GM18498 (cell line): ENCODE measurements around the gene PLPPR3.
"Not testable (repeated sequence)": the region's sequence is repeated elsewhere in the genome, so short reads cannot be mapped to it uniquely, and the experiment has no call there.

Experiments used
- ATAC-seq: cut with Tn5 transposase; IDR thresholded peaks from one replicate; pipeline ENCODE4 v1.9.1; 2021; ENCODE audit warnings: mild to moderate bottlenecking, moderate library complexity; ENCODE audit not compliant: unreplicated experiment

The PLPPR3 gene

DNA sequence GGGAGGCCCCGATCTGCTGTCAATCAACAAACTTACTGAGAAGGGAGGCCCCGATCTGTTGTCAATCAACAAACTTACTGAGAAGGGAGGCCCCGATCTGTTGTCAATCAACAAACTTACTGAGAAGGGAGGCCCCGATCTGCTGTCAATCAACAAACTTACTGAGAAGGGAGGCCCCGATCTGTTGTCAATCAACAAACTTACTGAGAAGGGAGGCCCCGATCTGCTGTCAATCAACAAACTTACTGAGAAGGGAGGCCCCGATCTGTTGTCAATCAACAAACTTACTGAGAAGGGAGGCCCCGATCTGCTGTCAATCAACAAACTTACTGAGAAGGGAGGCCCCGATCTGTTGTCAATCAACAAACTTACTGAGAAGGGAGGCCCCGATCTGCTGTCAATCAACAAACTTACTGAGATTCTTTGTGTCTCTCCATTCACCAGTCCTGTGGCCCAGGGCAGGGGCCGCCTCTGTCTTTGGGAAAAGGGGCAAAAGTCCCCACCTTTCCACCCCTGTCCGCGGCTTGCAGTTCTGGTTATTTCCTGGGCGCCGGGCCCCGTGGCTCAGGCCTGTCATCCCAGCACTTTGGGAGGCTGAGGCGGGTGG is 32.0 kb upstream of the PLPPR3 start:
- not testable (repeated sequence) for ATAC-seq

DNA sequence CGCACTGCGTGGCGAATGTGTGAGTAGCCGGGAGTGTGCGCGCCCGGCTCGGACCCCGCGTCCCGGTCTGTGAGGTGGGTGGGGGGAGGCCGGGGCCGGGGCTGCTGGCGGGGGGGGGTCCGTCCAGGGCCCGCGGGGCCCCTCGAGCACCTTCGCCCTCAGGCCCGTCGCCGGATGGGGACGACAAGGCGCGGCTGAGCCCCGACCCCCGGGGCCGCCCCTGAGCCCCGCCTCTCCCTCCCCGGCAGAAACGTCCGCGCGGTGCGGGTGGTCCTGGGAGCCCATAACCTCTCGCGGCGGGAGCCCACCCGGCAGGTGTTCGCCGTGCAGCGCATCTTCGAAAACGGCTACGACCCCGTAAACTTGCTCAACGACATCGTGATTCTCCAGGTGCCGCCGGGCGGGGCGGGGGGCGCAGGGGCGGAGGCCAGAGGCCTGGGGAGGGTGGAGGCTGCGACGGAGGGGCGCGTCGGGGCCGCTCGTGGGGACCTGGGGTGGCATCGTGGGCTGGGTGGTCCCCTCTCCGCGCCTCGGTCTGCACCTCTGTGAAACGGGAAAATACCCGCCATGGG is 31.3 kb upstream of the PLPPR3 start:
- ATAC-seq, result no peak

DNA sequence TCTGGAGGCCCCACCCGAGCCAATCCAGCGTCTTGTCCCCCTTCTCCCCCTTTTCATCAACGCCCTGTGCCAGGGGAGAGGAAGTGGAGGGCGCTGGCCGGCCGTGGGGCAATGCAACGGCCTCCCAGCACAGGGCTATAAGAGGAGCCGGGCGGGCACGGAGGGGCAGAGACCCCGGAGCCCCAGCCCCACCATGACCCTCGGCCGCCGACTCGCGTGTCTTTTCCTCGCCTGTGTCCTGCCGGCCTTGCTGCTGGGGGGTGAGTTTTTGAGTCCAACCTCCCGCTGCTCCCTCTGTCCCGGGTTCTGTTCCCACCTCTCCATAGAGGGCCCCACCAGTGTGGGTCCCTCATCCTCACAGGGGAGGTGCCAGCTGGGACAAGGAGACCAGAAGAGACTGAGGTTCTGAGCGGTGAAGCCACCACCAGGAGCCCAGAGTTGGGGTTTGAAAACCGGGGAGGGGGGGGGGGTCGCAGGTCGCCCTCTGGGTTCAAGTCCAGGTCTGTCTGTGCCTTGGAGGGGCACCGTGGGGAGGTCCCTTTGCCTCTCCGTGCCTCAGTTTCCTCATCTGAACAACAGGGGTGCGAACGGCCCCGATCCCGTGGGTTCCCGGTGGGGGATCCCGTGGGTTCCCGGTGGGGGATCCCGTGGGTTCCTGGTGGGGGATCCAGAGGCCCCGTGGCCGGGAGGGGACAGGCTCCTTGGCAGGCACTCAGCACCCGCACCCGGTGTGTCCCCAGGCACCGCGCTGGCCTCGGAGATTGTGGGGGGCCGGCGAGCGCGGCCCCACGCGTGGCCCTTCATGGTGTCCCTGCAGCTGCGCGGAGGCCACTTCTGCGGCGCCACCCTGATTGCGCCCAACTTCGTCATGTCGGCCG is 30.6 kb upstream of the PLPPR3 start, which contains the start of gene ELANE:
Gene ELANE, plus strand, starts transcription at position 168 of the 878 bp plus-strand sequence. Its CDS starts 26 bp downstream, at position 194.
- ATAC-seq, result no peak

DNA sequence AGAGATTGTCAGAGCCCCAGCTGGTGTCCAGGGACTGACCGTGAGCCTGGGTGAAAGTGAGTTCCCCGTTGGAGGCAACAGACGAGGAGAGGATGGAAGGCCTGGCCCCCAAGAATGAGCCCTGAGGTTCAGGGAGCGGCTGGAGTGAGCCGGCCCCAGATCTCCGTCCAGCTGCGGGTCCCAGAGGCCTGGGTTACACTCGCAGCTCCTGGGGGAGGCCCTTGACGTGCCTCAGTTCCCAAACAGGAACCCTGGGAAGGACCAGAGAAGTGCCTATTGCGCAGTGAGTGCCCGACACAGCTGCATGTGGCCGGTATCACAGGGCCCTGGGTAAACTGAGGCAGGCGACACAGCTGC is 29.2 kb upstream of the PLPPR3 start:
- ATAC-seq, result no peak

DNA sequence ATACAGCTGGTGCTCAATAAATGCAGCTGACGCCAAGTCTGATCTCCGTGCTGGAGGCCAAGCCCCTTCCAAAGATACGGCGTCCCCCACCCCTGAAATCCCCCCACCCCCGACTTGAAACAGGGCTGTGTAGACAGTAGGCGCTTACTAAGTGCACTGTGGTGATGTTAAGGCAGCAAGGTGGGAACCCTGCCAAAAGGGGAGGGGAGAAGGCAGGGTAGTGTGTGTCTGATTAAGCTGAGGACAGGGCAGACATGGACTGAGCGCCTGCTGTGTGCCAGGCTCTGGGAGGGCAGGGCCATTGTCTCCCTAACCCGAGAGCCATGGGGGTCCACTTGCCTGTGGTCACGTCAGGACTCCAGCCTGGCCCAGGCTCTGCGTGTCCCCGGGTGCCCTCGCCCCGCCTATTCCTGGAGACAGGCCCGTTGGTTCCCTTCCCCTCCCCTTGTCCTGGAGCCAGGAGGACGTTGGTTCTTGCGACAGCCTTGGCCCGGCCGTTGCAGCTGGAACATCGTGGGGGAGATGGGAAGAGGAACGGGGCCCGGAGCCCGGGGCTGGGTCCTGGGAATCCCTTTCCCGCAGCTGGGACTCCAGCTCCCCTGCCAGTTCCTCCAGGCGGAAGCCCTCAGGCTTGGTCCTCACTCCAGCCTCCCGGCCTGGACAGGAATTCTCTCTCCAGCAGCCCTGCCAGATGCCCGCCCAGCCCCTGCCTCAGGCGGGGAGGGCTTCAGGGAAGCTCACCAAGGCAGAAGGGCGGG is 28.6 kb upstream of the PLPPR3 start:
- no peak for ATAC-seq

DNA sequence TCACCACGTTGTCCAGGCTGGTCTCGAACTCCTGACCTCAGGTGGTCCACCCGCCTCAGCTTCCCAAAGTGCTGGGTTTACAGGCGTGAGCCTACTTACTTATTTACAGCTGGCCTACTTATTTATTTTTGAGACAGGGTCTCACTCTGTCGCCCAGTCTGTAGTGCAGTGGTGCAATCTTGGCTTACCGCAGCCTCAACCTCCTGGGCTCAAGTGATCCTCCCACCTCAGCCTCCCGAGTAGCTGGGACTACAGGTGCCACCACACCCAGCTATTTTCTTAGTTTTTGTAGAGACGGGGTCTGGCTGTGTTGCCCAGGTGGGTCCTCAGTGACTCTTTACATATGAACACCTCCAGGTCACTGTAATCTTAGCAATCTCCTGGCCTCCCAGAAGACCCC is 27.4 kb upstream of the PLPPR3 start:
- ATAC-seq, result not testable (repeated sequence)

- no peak for ATAC-seq
These were observed 26.7 kb upstream of the PLPPR3 start for GRCh38 chr19:848386-848921.

- no peak for ATAC-seq
These were observed 24.2 kb upstream of the PLPPR3 start for GRCh38 chr19:845707-846521.

- no peak for ATAC-seq
These were observed 22.8 kb upstream of the PLPPR3 start for GRCh38 chr19:844546-844971.

DNA sequence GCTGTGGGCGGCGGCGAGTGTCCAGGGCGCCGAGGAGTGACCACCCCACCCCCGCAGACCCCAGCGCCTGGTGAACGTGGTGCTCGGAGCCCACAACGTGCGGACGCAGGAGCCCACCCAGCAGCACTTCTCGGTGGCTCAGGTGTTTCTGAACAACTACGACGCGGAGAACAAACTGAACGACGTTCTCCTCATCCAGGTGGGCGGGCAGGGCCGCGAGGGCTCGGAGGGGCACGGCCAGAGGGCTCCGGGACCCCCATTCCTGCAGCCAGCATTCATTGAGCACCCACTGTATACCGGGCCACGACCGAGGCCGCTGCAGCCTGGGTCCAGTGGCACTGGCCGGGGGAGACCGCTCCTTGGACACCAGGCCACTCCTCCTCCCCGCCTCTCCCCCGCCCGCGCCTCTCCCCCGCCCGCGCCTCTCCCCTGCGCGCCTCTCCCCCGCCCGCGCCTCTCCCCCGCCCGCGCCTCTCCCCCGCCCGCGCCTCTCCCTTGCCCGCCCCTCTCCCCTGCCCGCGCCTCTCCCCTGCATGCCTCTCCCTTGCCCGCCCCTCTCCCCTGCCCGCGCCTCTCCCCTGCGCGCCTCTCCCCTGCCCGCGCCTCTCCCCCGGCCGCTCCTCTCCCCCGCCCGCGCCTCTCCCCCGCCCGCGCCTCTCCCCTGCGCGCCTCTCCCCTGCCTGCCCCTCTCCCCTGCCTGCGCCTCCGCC is 22.2 kb upstream of the PLPPR3 start:
- no peak for ATAC-seq

DNA sequence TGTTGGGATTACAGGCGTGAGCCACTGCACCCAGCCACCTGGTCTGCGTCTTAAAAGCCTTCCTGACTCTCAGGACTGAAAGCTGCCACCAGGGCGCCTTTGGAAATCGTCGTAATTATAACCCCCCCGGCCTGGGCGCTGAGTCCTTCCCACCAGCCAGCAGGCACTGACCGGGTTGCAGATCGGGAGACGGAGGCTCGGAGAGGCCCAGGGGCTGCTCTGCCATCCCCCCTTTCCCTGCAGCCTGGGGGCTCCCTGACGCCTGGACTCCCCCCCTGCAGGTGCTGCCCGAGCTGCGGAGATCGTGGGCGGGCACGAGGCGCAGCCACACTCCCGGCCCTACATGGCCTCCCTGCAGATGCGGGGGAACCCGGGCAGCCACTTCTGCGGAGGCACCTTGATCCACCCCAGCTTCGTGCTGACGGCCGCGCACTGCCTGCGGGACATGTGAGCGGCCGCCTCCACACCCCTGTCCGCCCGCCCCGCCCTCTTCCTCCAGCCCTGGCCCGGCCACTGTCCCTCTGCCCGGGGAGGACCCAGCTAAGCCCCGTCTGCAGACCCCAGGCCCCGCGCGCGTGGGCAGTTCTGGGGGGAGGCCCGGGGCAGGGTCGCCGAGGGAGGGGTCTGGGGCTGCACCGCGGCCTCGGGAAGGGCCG is 21.6 kb upstream of the PLPPR3 start:
- ATAC-seq, result no peak

DNA sequence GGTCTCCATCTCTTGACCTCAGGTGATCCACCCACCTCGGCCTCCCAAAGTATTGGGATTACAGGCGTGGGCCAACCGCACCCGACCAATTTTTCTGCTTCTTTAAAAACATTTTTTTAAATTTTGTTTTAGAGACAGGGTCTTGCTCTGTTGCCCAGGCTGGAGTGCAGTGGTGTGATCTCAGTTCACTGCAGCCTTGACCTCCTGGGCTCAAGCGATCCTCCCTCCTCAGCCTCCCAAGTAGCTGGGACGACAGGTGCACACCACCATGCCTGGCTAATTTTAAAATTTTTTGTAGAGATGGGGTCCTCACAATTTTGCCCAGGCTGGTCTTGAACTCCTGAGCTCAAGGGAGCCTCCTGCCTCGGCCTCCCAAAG is 21.0 kb upstream of the PLPPR3 start:
- ATAC-seq, result not testable (repeated sequence)

DNA sequence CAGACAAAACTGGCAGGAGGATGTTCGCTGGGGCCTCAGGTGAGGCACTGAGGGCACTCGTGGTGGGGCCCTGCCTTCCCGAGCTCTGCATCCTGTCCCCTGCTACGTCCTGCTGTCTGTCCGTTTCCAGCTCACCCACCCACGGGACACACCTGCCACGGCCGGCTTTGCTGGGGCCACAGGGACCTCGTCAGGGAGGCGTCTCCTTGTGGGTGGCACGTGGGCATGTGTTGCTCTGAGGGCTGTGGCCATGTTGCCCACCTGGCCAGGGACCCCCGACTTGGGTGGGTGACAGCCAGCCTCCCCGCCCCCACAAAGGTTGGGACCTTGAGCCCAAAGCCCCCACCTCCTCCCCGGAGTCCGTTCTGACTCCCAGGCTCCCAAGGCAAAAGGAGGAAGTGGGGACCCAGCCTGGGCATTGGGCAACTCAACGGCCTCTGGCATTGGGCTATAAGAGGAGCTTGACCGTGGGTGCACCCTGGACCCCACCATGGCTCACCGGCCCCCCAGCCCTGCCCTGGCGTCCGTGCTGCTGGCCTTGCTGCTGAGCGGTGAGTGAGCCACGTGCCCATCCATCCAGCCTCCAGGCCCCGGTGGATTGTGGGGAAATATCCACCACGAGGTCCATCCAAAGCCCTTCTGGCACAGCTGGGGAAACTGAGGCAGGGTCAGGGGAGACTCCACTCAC is 18.9 kb upstream of the PLPPR3 start, which contains the start of gene PRTN3:
Gene PRTN3, plus strand, starts transcription at position 481 of the 688 bp plus-strand sequence. Its CDS starts 10 bp downstream, at position 491.
- no peak for ATAC-seq

GRCh38 chr19:835210-835810 is 13.6 kb upstream of the PLPPR3 start:
- no peak for ATAC-seq

GRCh38 chr19:834216-834615 is 12.5 kb upstream of the PLPPR3 start:
- ATAC-seq, result no peak

DNA sequence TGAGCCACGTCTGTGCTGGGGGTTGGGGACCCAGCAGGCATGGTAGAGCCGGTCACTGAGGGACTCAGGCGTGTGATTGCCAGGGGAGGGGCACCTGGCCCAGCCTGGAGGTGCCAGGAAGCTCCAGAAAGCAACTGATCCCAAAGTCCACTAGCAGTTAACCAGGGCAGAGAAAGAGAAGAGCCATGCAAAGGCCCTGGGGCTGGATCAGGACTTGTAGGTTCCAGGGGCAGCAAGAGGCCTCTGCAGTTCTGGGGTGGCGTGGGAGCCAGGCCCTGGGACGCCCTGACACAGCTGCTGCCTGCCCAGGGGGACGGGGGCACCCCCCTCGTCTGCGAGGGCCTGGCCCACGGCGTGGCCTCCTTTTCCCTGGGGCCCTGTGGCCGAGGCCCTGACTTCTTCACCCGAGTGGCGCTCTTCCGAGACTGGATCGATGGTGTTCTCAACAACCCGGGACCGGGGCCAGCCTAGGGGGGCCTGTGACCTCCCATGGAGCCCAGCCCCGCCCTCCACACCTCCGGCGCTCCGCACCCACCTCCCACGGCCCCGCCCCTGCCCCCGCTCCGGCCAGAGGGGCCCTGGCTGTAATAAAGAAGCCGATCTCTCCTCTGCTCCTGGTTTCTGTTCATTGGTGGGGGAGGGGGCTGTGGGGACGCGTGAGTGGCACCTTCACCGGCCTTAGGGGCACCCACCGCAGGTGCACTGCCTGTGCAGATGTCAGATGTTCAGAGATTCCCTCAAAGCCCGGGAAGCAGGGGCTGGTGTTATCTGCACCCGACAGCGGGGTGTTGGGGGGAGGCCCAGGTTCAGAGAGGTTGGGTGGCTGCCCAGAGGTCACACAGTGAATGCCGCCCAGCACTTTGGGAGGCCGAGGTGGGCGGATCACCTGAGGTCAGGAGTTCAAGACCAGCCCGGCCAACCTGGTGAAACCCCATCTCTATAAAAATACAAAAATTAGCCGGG is 9.9 kb upstream of the PLPPR3 start:
- ATAC-seq, result no peak
